Ovary (tissue), 3 donors: ENCODE measurements around the gene CMTM3.

Experiments
- CTCF ChIP-seq, 3 donors: fragments of 450-650 bp in 2 of 3; fragments of 200-600 bp in 1 of 3; IDR thresholded peaks; one replicate each; pipeline versions ENCODE4 v1.5.1 to v1.8.0; 2016 to 2022; ENCODE audit warnings: antibody characterized with exemption in 3 of 3, mild to moderate bottlenecking in 1 of 3
- POLR2A ChIP-seq: fragments of 450-650 bp; IDR thresholded peaks from one replicate; pipeline ENCODE4 v1.6.1; 2017; ENCODE audit warnings: antibody characterized with exemption, mild to moderate bottlenecking, moderate library complexity
- donor health status: DM: no; HTN: no; CAD: no.

GRCh38 chr16:66576296-66576695 lies 28.2 kb upstream of the CMTM3 start:
- TF ChIP-seq CTCF (IDR thresholded peaks at IDR 0.05) (no peak), POLR2A (no peak)
